GM12873 (cell line): Measurements from ENCODE around the gene RIMS1.

ENCODE experiments used
- CTCF ChIP-seq: IDR thresholded peaks from 2 replicates; pipeline ENCODE4 v1.5.1; 2012; ENCODE audit warnings: low read depth, mild to moderate bottlenecking, moderate library complexity, low read length, control low read depth; ENCODE audit not compliant: insufficient read depth; ENCODE audit errors: missing control alignments

The RIMS1 gene

GRCh38 chr6:72296375-72296774 is 410.0 kb downstream of the RIMS1 start:
- TF ChIP-seq CTCF, result no peak

DNA sequence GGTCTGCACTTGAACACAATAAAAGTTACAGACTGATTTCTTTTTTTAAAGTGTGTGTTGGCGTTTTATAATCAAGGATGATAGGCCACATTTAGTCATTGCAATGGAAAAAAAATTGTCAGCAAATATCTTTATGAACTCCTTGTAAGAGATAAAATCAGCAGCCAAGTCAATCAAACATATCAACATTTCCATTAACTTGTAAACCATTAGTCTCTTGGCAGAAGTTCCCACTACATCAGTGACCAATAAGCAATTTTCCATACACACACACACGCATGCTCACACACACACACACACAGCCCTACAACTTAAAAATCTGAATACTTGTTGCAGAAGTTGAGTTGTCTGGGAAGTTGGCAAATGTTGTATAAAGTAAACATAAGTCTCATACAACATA is 419.6 kb downstream of the RIMS1 start:
- no peak for TF ChIP-seq CTCF

DNA sequence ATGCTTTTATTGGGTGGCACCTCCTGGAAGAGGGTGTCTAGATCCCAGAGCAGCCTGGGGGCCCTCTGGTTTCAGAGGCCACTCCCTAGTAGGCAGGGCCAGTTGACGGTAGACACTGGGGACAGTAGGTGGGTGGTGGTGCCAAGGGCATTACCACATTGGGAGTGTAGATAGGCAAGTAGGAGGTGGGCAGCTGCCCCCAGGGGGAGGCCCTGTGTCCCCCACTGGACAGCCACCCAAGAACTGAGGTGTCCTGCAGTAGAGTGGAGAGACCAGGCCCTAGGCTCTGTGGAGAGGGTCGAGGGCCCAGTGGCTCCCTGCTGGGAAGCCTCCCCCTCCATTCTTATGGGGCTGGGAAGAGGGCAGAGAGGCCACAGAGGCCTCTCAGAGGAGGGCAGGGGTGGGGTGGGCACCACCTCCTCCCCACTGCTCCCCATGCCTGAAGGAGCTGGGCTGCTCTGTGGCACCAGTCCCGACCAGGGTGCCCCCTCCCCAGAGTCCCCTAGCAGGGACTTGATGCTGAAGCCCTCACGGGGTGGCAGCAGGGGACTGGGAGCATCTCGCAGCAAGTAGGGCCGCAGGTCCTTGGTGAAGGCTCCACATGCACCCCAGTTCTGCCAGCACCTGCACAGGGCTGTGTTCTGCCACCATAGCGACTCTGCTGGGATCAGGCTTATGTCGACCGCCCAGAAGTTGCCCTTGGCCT is 430.5 kb downstream of the RIMS1 start:
- no peak for TF ChIP-seq CTCF

- TF ChIP-seq CTCF, result no peak
These were observed 435.4 kb downstream of the RIMS1 start for GRCh38 chr6:72321788-72322187.

GRCh38 chr6:72322771-72323170 is 436.4 kb downstream of the RIMS1 start:
- TF ChIP-seq CTCF, result no peak

DNA sequence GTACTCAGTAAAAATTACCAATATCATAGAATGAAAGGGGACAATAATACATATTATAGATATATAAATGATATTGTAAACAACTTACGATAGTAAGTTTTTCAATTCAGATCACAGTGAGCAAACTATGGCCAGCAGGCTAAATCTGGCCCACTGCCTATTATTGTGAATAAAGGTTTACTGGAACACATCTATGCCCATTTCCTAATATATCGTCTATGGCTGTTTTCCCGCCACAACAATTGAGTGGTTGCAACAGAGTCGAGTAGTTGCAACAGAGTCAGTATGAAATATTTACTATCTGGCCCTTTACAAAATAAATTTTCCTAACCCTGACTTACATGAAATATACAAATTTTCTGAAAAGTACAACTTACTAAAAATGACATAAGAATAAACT is 438.2 kb downstream of the RIMS1 start:
- no peak for TF ChIP-seq CTCF

- no peak for TF ChIP-seq CTCF
These were observed 442.4 kb downstream of the RIMS1 start for GRCh38 chr6:72328775-72329174.
